IPS DF 19.7 (cell line): Measurements from ENCODE around the gene PKN1.
"Not testable (repeated sequence)": the region's sequence is repeated elsewhere in the genome, so short reads cannot be mapped to it uniquely, and the experiment has no call there.

ENCODE experiments used
- DNase-seq: peaks from one replicate; pipeline ENCODE4 v3.0.0-alpha.2; 2013; ENCODE audit warnings: low read depth, low spot score

PKN1 gene

GRCh38 chr19:14430712-14431111 is 2.4 kb upstream of the PKN1 start:
- DNase-seq: no peak

- no peak for DNase-seq
These were observed 722 bp downstream of the PKN1 start for GRCh38 chr19:14433554-14434501.

- no peak for DNase-seq
These were observed 1.6 kb downstream of the PKN1 start for GRCh38 chr19:14434543-14435319.

GRCh38 chr19:14435320-14436050 is 2.4 kb downstream of the PKN1 start:
- DNase-seq: no peak

- no peak for DNase-seq
These were observed 4.6 kb downstream of the PKN1 start for GRCh38 chr19:14437578-14438140.

- DNase-seq: no peak
These were observed 5.9 kb downstream of the PKN1 start for GRCh38 chr19:14439014-14439413.

GRCh38 chr19:14440049-14440448 is 6.9 kb downstream of the PKN1 start:
- DNase-seq: no peak

- no peak for DNase-seq
These were observed 8.2 kb downstream of the PKN1 start for GRCh38 chr19:14441041-14441938.

- no peak for DNase-seq
These were observed 10.0 kb downstream of the PKN1 start for GRCh38 chr19:14442891-14443631.

- no peak for DNase-seq
These were observed 10.6 kb downstream of the PKN1 start for GRCh38 chr19:14443632-14444216.

GRCh38 chr19:14446336-14447036 is 13.4 kb downstream of the PKN1 start:
- no peak for DNase-seq

- DNase-seq: no peak
These were observed 16.2 kb downstream of the PKN1 start for GRCh38 chr19:14449321-14449720.

GRCh38 chr19:14450168-14450874 is 17.2 kb downstream of the PKN1 start:
- DNase-seq: peak; percentile 64

GRCh38 chr19:14450876-14451275 is 17.8 kb downstream of the PKN1 start:
- no peak for DNase-seq

GRCh38 chr19:14452303-14452702 is 19.2 kb downstream of the PKN1 start:
- DNase-seq: not testable (repeated sequence)

- DNase-seq: no peak
These were observed 26.6 kb downstream of the PKN1 start for GRCh38 chr19:14459703-14460102.

GRCh38 chr19:14460935-14461334 is 27.8 kb downstream of the PKN1 start:
- DNase-seq: no peak

- DNase-seq: not testable (repeated sequence)
These were observed 29.3 kb downstream of the PKN1 start for GRCh38 chr19:14462401-14462800.
